ENCODE data around the gene SLC16A8. TPM values are rescaled to one million over a fixed set of nuclear protein-coding genes. Genes with fewer than 3 reads are reported as not detected.

The SLC16A8 gene
- total RNA-seq, 1 donor from 2014 or later: 3.1 TPM

DNA sequence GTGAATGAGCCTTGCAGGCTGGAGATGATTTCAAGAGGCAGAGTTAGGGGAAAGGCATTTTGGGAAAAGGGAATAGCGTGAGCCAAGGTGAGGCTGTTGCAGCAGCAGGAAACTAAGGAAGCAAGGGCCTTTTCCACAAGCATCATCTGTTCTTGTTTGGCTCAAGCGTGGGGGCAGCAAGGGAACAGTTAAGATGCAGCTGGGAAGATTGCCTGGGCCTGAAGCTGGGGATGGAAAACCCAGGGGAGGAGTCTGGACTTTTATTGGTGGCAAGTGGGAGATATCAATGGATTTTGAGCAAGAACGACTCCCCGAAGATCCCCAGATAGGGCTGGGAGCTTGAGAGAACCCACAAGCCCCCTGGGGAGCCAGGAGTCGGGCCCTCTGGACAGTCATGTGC lies 54.1 kb downstream of the SLC16A8 start:
- Histone ChIP-seq H3K9ac (no peak overlapping the region), H3K27ac (no peak overlapping the region), H3K27me3 (no peaks in the 10 kb centered on the region), H4K20me1 (ENCODE audit: low read depth) (no peaks in the 10 kb centered on the region), H2AFZ (replicated peaks) (no peak overlapping the region), H3K79me2 (ENCODE audit: low read depth) (no peaks in the 10 kb centered on the region), H3K4me1 (peaks cover 46% of the 10 kb centered on the region), H3K9me3 (ENCODE audit: low read depth) (no peaks in the 10 kb centered on the region), H3K4me2 (peak overlapping the region; percentile 45), H3K36me3 (no peaks in the 10 kb centered on the region), H3F3A (ENCODE audit: low read depth) (peaks cover 22% of the 10 kb centered on the region), H3K4me3 (no peak overlapping the region)
- Mint-ChIP-seq H3K4me1 (peaks cover 62% of the 10 kb centered on the region), H3K9me3 (no peaks in the 10 kb centered on the region), H3K27me3 (ENCODE audit: insufficient read depth, low read depth) (peaks cover 7% of the 10 kb centered on the region), H3K36me3 (no peaks in the 10 kb centered on the region), H3K27ac (no peak overlapping the region), H3K4me3 (no peak overlapping the region)
- TF ChIP-seq, protein P1, sequence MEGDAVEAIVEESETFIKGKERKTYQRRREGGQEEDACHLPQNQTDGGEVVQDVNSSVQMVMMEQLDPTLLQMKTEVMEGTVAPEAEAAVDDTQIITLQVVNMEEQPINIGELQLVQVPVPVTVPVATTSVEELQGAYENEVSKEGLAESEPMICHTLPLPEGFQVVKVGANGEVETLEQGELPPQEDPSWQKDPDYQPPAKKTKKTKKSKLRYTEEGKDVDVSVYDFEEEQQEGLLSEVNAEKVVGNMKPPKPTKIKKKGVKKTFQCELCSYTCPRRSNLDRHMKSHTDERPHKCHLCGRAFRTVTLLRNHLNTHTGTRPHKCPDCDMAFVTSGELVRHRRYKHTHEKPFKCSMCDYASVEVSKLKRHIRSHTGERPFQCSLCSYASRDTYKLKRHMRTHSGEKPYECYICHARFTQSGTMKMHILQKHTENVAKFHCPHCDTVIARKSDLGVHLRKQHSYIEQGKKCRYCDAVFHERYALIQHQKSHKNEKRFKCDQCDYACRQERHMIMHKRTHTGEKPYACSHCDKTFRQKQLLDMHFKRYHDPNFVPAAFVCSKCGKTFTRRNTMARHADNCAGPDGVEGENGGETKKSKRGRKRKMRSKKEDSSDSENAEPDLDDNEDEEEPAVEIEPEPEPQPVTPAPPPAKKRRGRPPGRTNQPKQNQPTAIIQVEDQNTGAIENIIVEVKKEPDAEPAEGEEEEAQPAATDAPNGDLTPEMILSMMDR (IDR thresholded peaks at IDR 0.05): no peak
- TF ChIP-seq EZH2phosphoT487 (IDR thresholded peaks at IDR 0.05) (no peak), EZH2 (IDR thresholded peaks at IDR 0.05) (no peak)
- no peak for DNase-seq (ENCODE audit: low spot score)

DNA sequence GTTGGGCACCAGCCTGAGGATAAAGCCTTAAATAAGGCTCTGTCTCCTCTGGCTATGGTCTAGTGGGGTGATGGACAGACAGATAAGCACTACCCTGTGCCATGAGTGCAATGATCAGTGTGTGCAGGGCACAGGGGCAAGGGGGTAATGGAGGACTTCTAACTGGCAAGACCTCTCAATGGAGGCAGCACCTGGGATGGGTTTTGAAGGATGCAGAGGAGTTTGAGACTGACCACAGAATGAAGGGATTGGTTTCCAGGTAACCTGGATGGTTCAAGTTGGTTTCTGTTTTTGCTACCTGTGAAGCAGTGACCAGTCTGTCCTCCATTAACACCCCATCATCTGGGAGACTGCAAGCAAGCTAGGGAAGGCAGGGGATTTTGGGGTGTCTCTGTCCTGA lies 54.6 kb downstream of the SLC16A8 start:
- Histone ChIP-seq H3K4me3 (no peak overlapping the region), H3K27ac (no peak overlapping the region), H4K20me1 (ENCODE audit: low read depth) (no peaks in the 10 kb centered on the region), H3K4me1 (peaks cover 40% of the 10 kb centered on the region), H3F3A (ENCODE audit: low read depth) (peaks cover 16% of the 10 kb centered on the region), H3K9ac (no peak overlapping the region), H3K79me2 (ENCODE audit: low read depth) (no peaks in the 10 kb centered on the region), H3K9me3 (ENCODE audit: low read depth) (no peaks in the 10 kb centered on the region), H3K27me3 (no peaks in the 10 kb centered on the region), H2AFZ (replicated peaks) (no peak overlapping the region), H3K36me3 (no peaks in the 10 kb centered on the region), H3K4me2 (no peak overlapping the region)
- Mint-ChIP-seq H3K36me3 (no peaks in the 10 kb centered on the region), H3K27me3 (ENCODE audit: insufficient read depth, low read depth) (peaks cover 6% of the 10 kb centered on the region), H3K4me1 (peaks cover 60% of the 10 kb centered on the region), H3K27ac (no peak overlapping the region), H3K9me3 (no peaks in the 10 kb centered on the region), H3K4me3 (no peak overlapping the region)
- no peak for DNase-seq (ENCODE audit: low spot score)
- TF ChIP-seq, protein P1 (IDR thresholded peaks at IDR 0.05): no peak
- TF ChIP-seq EZH2 (IDR thresholded peaks at IDR 0.05) (no peak), EZH2phosphoT487 (IDR thresholded peaks at IDR 0.05) (no peak)

DNA sequence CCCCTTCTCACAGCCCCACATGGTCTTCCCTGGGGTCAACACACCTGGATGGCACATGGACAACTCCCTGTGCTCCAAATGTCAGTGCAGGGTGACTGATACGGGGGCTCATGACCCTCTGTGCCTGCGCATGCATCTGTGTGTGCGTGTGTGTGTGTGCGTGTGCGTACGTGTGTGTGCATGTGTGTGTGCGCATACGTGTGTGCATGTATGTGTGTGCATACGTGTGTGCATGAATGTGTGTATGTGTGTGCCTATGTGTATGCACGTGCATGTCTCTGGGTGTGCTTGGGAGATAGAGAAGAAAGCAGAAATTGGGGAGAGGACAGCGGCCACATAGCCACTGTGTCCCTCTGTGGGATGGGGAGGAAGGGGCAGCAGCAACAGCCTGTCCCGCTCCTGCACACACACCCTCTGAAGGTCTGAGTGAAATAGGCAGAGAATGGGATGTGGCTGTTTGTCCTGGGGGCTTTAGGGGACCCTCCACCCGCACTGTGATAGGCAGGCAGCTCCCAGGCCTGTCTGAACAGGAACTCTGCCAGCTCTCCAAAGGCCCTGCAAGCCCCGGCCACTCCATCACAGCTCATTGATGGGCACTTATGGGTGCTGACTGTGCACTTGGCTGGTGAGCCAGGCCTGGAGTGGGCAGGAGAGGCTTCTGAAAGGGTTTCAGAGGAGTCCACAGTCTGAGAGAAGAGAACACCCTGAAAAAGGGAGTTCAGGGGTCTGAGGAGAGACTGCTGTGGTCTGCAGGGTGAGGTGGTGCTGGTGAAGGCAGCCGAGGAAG lies 55.4 kb downstream of the SLC16A8 start:
- Mint-ChIP-seq H3K4me3 (no peak overlapping the region), H3K36me3 (no peaks in the 10 kb centered on the region), H3K9me3 (no peaks in the 10 kb centered on the region), H3K4me1 (peaks cover 52% of the 10 kb centered on the region), H3K27me3 (ENCODE audit: insufficient read depth, low read depth) (peaks cover 6% of the 10 kb centered on the region), H3K27ac (no peak overlapping the region)
- no peaks in the 10 kb centered on the region for H4K20me1 ChIP-seq (ENCODE audit: low read depth)
- H3K9me3 ChIP-seq (ENCODE audit: low read depth): no peaks in the 10 kb centered on the region
- H2AFZ ChIP-seq (replicated peaks): no peak overlapping the region
- H3K9ac ChIP-seq: no peak overlapping the region
- no peak overlapping the region for H3K27ac ChIP-seq
- no peaks in the 10 kb centered on the region for H3K27me3 ChIP-seq
- peaks cover 32% of the 10 kb centered on the region for H3K4me1 ChIP-seq
- peaks cover 10% of the 10 kb centered on the region for H3F3A ChIP-seq (ENCODE audit: low read depth)
- no peak for DNase-seq (ENCODE audit: low spot score)
- TF ChIP-seq, protein P1 (IDR thresholded peaks at IDR 0.05): no peak
- TF ChIP-seq EZH2phosphoT487 (IDR thresholded peaks at IDR 0.05) (no peak), EZH2 (IDR thresholded peaks at IDR 0.05) (no peak)
- H3K4me3 ChIP-seq: no peak overlapping the region
- no peaks in the 10 kb centered on the region for H3K79me2 ChIP-seq (ENCODE audit: low read depth)
- no peaks in the 10 kb centered on the region for H3K36me3 ChIP-seq
- H3K4me2 ChIP-seq: no peak overlapping the region

Other genes with a start within 250 kb of the SLC16A8 start
- gene ANKRD54, start 239.8 kb downstream of the SLC16A8 start, total RNA-seq (ENCODE audit: low replicate concordance): 18.4 and 21.2 TPM in 2 replicates
- gene EIF3L, start 234.8 kb downstream of the SLC16A8 start, total RNA-seq (ENCODE audit: low replicate concordance): 904 and 971 TPM in 2 replicates
- 5.0 and 14.3 TPM in 2 replicates for gene MICALL1, start 177.9 kb downstream of the SLC16A8 start, total RNA-seq (ENCODE audit: low replicate concordance)
- gene C22orf23, start 130.6 kb downstream of the SLC16A8 start, total RNA-seq (ENCODE audit: low replicate concordance): 0.26 and 0.46 TPM in 2 replicates
- gene POLR2F, start 130.5 kb downstream of the SLC16A8 start, total RNA-seq (ENCODE audit: low replicate concordance): 75.5 and 76.1 TPM in 2 replicates
- gene SOX10, start 99.6 kb downstream of the SLC16A8 start, total RNA-seq (ENCODE audit: low replicate concordance): 0.99 and 4.5 TPM in 2 replicates
- 10.7 and 31.8 TPM in 2 replicates for gene PICK1, start 26.8 kb downstream of the SLC16A8 start, total RNA-seq (ENCODE audit: low replicate concordance)
- gene BAIAP2L2, start 26.5 kb upstream of the SLC16A8 start, total RNA-seq (ENCODE audit: low replicate concordance): 0.86 and 2.6 TPM in 2 replicates
- gene PLA2G6, start 97.6 kb upstream of the SLC16A8 start, total RNA-seq (ENCODE audit: low replicate concordance): 20.1 and 29.4 TPM in 2 replicates
- 0.90 and 4.2 TPM in 2 replicates for gene MAFF, start 117.8 kb upstream of the SLC16A8 start, total RNA-seq (ENCODE audit: low replicate concordance)
- gene TMEM184B, start 188.8 kb upstream of the SLC16A8 start, total RNA-seq (ENCODE audit: low replicate concordance): 26.5 and 43.3 TPM in 2 replicates
- 106 and 205 TPM in 2 replicates for gene CSNK1E, start 233.2 kb upstream of the SLC16A8 start, total RNA-seq (ENCODE audit: low replicate concordance)